Measurements from ENCODE around the gene MED27.

MED27 gene

DNA sequence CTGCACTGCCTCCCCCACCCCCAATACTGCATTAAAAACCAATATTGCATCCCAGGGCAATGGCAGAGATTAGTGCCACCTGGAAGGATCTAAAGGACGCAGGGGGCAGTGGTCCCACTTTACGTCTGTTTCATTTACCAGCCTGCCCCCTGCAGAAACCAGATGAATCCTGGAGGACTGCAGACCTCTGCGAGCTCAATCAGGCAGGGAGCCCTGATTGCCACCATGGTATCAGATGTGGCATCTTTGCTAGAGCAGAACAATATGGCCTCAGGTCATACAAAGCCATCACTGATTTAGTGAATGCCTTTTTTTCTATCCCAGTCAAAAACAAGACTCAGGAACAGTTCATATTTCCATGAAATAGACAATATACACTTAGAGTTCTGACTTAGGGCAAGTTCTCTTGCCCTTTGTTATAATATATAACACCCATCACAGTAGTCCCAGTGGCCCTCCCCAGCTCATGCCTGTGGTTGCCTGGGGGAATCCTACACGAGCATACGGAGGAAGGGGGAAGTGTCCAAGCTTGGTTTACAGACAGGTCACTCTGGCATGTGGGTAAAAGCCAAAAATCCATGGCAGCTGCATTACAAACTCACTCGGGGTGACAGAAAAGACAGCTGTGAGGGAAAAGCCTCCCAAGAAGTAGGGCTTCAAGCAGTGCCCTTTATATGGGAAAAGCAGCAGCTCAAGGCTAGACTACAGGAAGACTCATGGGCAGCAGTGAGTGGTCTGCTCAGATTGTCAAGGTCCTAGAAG lies 85.1 kb downstream of the MED27 start:
- Histone ChIP-seq H3K4me3 (ENCODE audit: low read length) (no peak overlapping the region), H3K9ac (ENCODE audit: low read depth, low read length) (no peak overlapping the region), H3K27me3 (ENCODE audit: insufficient read depth, low read length) (no peaks in the 10 kb centered on the region), H3K4me1 (ENCODE audit: insufficient read depth, low read length) (peaks cover 8% of the 10 kb centered on the region; the same call in 1 of the 2 replicates), H3K36me3 (ENCODE audit: insufficient read depth, low read length) (peaks cover 6% of the 10 kb centered on the region; the same call in 1 of the 2 replicates), H3K27ac (ENCODE audit: low read depth, low read length) (no peak overlapping the region), H3K9me3 (ENCODE audit: insufficient read depth, low read depth, low read length) (no peaks in the 10 kb centered on the region)
- 76% methylated on average over 6 of the region's 6 CpGs for WGBS

DNA sequence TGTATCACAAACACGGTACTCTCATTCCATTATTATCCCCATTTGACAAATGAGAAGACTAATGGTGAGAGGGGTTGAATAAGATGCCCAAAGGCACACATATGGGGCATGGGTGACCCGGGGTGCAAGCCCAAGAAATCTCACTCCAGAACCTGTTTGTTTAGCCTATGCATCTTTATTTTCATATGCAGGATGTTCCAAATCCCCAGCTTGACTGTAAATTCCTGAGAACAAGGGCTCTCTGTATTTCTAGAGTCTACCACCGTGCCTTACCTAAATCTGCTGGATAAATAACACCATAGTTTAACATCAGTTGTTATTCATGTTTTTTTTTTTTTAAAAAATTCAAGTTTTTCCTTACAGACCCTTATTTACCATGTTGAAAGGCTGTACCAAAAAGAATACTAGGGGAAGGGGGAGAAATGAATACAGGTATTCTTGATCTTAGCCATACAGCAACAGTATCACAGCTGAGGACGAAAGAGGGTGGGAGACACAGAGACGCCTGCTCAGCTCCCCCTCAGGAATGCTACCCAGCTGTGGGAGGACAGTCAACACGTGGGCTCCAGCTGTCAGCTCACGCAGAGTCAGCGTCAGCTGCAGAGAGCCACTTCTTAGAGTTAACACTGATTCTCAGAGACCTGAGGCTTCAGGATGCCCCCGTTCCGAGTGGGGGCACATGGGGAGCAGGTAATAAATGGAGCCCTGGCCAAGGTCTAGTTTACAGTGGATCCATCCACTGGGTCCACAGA lies 86.6 kb downstream of the MED27 start:
- H3K36me3 ChIP-seq (ENCODE audit: insufficient read depth, low read length): peaks cover 6% of the 10 kb centered on the region; the same call in 1 of the 2 replicates
- WGBS: 73% methylated on average over 10 of the region's 10 CpGs
- no peak overlapping the region; the same call in 1 of the 2 replicates for H3K9ac ChIP-seq (ENCODE audit: low read depth, low read length)
- no peaks in the 10 kb centered on the region for H3K9me3 ChIP-seq (ENCODE audit: insufficient read depth, low read depth, low read length)
- H3K27ac ChIP-seq (ENCODE audit: low read depth, low read length): no peak overlapping the region
- H3K27me3 ChIP-seq (ENCODE audit: insufficient read depth, low read length): no peaks in the 10 kb centered on the region
- no peak overlapping the region for H3K4me3 ChIP-seq (ENCODE audit: low read length)
- H3K4me1 ChIP-seq (ENCODE audit: insufficient read depth, low read length): peaks cover 12% of the 10 kb centered on the region; the same call in 1 of the 2 replicates

DNA sequence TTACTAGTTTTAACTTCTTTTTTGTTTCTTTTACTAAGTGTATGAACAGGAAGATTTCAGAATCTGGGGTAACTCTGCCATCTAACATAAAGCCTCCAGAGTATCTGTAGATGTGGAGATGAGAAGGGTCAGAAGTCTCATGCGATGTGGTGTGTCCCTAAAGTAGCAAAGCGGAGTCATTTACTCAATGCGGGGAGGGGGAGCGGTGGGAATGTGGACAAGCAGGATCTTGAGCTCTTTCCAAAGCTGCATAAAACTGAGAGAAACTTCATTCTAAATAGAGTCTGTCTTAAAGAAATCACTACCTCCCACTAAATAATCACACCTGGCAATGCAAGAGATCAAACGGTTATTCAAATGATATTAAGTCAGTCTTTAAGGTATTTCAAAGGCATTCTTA lies 92.4 kb downstream of the MED27 start:
- 77% methylated on average over 5 of the region's 5 CpGs for WGBS
- H3K36me3 ChIP-seq (ENCODE audit: insufficient read depth, low read length): no peaks in the 10 kb centered on the region
- peaks cover 20% of the 10 kb centered on the region for H3K4me1 ChIP-seq (ENCODE audit: insufficient read depth, low read length)
- H3K27ac ChIP-seq (ENCODE audit: low read depth, low read length): no peak overlapping the region
- no peak overlapping the region for H3K9ac ChIP-seq (ENCODE audit: low read depth, low read length)
- H3K27me3 ChIP-seq (ENCODE audit: insufficient read depth, low read length): no peaks in the 10 kb centered on the region
- H3K4me3 ChIP-seq (ENCODE audit: low read length): no peak overlapping the region
- H3K9me3 ChIP-seq (ENCODE audit: insufficient read depth, low read depth, low read length): no peaks in the 10 kb centered on the region

DNA sequence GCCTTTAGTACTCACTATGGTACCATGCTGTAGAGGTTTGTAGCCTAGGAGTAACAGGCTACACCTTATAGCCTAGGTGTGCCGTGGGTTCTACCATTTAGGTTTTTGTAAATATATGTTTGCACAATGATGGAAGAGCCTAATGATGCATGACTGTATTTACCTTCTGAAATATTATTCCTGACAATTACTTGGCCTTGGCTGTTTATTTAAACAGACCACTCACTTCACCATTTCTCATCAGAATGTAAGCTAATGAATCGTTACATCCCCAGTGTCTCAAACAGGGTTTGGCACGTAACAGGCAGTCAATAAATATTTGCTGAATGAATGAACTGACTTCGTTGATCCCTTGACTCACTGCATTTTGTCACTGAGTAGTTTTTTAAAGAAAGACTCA lies 93.1 kb downstream of the MED27 start:
- Histone ChIP-seq H3K27ac (ENCODE audit: low read depth, low read length) (no peak overlapping the region), H3K9me3 (ENCODE audit: insufficient read depth, low read depth, low read length) (no peaks in the 10 kb centered on the region), H3K4me3 (ENCODE audit: low read length) (no peak overlapping the region), H3K4me1 (ENCODE audit: insufficient read depth, low read length) (peaks cover 20% of the 10 kb centered on the region), H3K27me3 (ENCODE audit: insufficient read depth, low read length) (no peaks in the 10 kb centered on the region), H3K36me3 (ENCODE audit: insufficient read depth, low read length) (no peaks in the 10 kb centered on the region), H3K9ac (ENCODE audit: low read depth, low read length) (no peak overlapping the region)
- 82% methylated on average over 4 of the region's 4 CpGs for WGBS

DNA sequence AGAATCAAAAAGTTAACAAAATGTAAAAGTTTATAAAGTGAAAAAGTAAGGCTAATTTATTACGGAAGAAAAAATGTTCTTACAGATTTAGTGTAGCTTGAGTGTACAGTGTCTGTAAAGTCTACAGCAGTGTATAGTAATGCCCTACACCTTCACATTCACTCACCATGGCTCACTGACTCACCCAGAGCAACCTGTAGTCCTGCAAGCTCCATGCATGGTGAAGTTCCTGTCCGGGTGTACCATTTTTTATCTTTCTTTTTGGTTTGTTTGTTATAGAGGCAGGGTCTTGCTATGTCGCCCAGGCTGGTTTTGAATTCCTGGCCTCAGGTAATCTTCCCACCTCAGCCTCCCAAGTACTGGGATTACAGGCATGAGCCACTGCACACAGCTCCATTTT lies 93.6 kb downstream of the MED27 start:
- Histone ChIP-seq H3K27me3 (ENCODE audit: insufficient read depth, low read length) (no peaks in the 10 kb centered on the region), H3K27ac (ENCODE audit: low read depth, low read length) (no peak overlapping the region), H3K9ac (ENCODE audit: low read depth, low read length) (no peak overlapping the region), H3K9me3 (ENCODE audit: insufficient read depth, low read depth, low read length) (no peaks in the 10 kb centered on the region), H3K4me3 (ENCODE audit: low read length) (no peak overlapping the region), H3K36me3 (ENCODE audit: insufficient read depth, low read length) (no peaks in the 10 kb centered on the region), H3K4me1 (ENCODE audit: insufficient read depth, low read length) (peaks cover 20% of the 10 kb centered on the region)
- WGBS: 92% methylated on average over 3 of the region's 3 CpGs

DNA sequence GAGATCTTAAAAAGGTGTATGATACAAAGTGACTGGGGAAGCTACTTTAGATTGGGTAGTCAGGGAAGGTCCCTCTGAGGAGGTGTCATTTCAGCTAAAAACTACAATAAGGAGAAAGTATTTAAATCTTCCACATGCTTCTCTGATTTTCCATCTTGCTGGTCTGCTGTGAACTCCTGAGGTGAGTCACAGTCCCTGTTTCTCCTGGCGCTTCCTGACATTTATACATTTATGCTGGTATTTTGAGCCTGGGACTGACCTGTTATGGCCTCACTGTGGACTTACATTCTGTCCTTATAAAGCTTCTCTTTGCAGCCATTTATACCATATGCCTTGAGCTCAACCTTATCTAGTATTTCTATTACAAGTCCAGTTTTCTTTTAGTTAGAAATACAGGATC lies 95.1 kb downstream of the MED27 start:
- Histone ChIP-seq H3K27ac (ENCODE audit: low read depth, low read length) (no peak overlapping the region), H3K4me1 (ENCODE audit: insufficient read depth, low read length) (peaks cover 20% of the 10 kb centered on the region), H3K9ac (ENCODE audit: low read depth, low read length) (no peak overlapping the region), H3K9me3 (ENCODE audit: insufficient read depth, low read depth, low read length) (no peaks in the 10 kb centered on the region), H3K4me3 (ENCODE audit: low read length) (no peak overlapping the region), H3K27me3 (ENCODE audit: insufficient read depth, low read length) (no peaks in the 10 kb centered on the region), H3K36me3 (ENCODE audit: insufficient read depth, low read length) (no peaks in the 10 kb centered on the region)
- 92% methylated on average over 1 of the region's 1 CpG for WGBS

DNA sequence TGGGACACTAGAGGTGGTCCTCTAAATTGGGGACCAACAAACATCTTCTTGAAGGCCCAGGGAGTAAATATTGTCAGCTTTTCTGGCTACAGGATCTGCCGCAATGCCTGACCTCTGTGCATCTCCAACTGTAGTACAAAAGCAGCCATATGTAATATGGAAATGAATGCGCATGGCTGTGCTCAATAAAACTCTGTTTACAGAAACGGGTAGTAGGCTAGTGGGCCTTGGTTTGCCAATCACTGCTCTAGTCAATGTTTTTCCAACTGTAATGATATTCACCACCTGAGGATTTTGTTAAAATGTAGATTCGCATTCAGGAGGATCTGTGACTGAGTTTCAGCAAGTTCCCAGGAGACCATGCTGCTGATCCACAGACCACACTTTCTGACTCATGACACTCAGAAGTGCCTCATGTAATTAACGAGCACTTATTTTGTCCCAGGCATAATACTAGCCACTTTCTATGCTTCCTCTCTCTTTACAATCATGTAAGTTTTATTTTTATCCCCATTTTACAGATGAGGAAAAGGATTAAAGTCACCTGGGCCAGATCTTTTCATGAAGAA lies 96.9 kb downstream of the MED27 start:
- Histone ChIP-seq H3K27ac (ENCODE audit: low read depth, low read length) (no peak overlapping the region), H3K9ac (ENCODE audit: low read depth, low read length) (no peak overlapping the region), H3K4me3 (ENCODE audit: low read length) (no peak overlapping the region), H3K4me1 (ENCODE audit: insufficient read depth, low read length) (peaks cover 13% of the 10 kb centered on the region), H3K27me3 (ENCODE audit: insufficient read depth, low read length) (no peaks in the 10 kb centered on the region), H3K9me3 (ENCODE audit: insufficient read depth, low read depth, low read length) (no peaks in the 10 kb centered on the region), H3K36me3 (ENCODE audit: insufficient read depth, low read length) (no peaks in the 10 kb centered on the region)
- 93% methylated on average over 5 of the region's 5 CpGs for WGBS

DNA sequence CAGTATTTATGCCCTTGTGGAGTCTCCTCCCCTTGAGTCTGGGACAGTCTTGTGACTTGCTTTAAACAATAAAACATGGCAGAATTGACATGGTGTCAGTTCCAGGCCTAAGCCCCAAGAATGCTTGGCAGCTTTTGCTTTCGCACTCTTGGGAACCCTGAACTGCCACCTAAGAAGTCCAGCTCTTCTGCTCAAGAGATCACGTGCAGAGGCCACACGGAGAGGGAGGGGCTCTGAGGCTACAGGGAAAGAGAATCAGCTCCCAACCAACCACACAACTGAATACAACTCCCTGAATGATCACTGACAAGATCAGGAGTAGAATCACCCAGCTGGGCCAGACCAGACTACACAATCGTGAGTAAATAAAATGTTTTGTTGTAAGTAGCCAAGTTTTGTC lies 97.6 kb downstream of the MED27 start:
- H3K4me1 ChIP-seq (ENCODE audit: insufficient read depth, low read length): peaks cover 6% of the 10 kb centered on the region
- no peak overlapping the region for H3K4me3 ChIP-seq (ENCODE audit: low read length)
- no peaks in the 10 kb centered on the region for H3K27me3 ChIP-seq (ENCODE audit: insufficient read depth, low read length)
- WGBS: 88% methylated on average over 4 of the region's 4 CpGs
- H3K36me3 ChIP-seq (ENCODE audit: insufficient read depth, low read length): no peaks in the 10 kb centered on the region
- no peaks in the 10 kb centered on the region for H3K9me3 ChIP-seq (ENCODE audit: insufficient read depth, low read depth, low read length)
- H3K9ac ChIP-seq (ENCODE audit: low read depth, low read length): no peak overlapping the region
- H3K27ac ChIP-seq (ENCODE audit: low read depth, low read length): no peak overlapping the region

DNA sequence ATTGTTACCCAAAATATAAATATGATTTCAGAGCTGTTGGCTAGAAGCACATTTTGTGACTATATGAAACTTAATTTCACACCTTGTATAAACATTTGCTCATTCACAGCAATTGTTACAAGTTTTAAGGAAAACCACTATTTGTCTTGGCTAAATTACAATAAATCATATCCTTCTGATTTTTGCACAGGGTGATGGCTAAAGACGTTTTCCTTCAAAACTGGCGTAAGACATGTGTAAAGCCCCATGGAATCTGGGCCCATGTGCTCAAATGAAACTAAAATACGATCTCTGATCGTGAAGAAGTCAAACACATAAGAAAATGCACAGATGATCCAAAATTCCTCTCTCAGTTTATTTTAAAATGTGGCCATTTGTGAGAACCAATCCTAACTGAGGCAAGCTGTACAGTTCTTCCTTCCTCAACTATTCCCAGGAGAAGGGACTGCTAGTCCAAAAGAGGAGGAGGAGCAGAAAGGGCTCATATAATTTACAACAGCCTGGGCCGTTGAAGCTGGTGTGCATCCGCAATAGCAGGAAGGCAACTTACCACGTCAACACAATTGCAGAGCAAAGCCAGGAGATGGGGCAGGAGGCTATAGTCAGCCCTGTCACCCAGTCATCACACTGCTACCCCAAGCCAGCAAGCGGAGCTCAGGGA lies 98.4 kb downstream of the MED27 start:
- Histone ChIP-seq H3K4me3 (ENCODE audit: low read length) (no peak overlapping the region), H3K27me3 (ENCODE audit: insufficient read depth, low read length) (no peaks in the 10 kb centered on the region), H3K4me1 (ENCODE audit: insufficient read depth, low read length) (peaks cover 4% of the 10 kb centered on the region; the same call in 1 of the 2 replicates), H3K36me3 (ENCODE audit: insufficient read depth, low read length) (no peaks in the 10 kb centered on the region), H3K9ac (ENCODE audit: low read depth, low read length) (no peak overlapping the region), H3K9me3 (ENCODE audit: insufficient read depth, low read depth, low read length) (no peaks in the 10 kb centered on the region), H3K27ac (ENCODE audit: low read depth, low read length) (no peak overlapping the region)
- WGBS: 90% methylated on average over 8 of the region's 8 CpGs

DNA sequence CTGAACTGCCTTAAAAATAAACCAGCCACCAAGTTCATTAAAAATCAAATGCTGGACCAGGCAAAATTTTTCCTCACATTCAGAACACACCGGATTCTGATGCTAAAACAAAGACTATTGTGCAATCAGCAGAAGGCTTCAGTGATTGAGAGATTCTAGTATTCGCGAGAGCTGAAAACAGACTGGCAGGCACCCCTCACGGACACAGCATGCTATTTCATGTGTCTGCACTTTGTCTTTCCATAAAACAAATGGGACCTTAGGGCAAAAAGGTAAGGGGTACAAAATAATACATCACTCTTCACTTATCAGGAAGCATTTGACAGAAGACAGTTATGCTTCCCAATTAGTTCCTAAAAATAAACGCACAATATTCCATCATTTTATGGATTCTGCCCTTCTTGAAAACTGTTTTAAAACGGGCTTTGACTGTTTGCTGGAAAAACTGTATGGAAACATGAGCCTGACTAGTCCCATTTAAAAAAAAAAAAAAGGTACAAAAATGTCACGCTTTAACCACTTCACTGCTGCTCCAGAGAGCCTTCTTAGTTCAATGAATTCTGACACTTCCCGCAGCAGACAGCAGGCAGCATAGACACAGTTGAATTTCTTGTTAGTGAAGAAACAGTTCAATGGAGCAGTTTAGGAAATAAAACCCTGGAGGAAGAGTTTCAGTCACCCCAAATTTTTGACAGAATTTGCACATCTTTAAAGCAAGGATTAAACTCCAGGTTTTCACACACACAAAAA lies 99.2 kb downstream of the MED27 start:
- H3K4me3 ChIP-seq (ENCODE audit: low read length): no peak overlapping the region
- H3K27me3 ChIP-seq (ENCODE audit: insufficient read depth, low read length): no peaks in the 10 kb centered on the region
- H3K9ac ChIP-seq (ENCODE audit: low read depth, low read length): no peak overlapping the region
- H3K4me1 ChIP-seq (ENCODE audit: insufficient read depth, low read length): peaks cover 4% of the 10 kb centered on the region; the same call in 1 of the 2 replicates
- H3K27ac ChIP-seq (ENCODE audit: low read depth, low read length): no peak overlapping the region
- 98% methylated on average over 8 of the region's 8 CpGs for WGBS
- H3K9me3 ChIP-seq (ENCODE audit: insufficient read depth, low read depth, low read length): no peaks in the 10 kb centered on the region
- H3K36me3 ChIP-seq (ENCODE audit: insufficient read depth, low read length): no peaks in the 10 kb centered on the region

Data from HUES64 (cell line).